Naive B cell (primary cell): Measurements from ENCODE around the gene BAHD1. TPM values are rescaled to one million over a fixed set of nuclear protein-coding genes. Genes with fewer than 3 reads are reported as not detected.

ENCODE experiments used
- ATAC-seq, 2 donors: fragments of 150-1000 bp; cut with Tn5 transposase; 2 replicates each; pipeline ENCODE4 v1.10.0; 2021; ENCODE audit warnings: low read depth in 2 of 2, mild to moderate bottlenecking in 2 of 2, moderate library complexity in 2 of 2
- DNase-seq: peaks from one replicate; pipeline ENCODE4 v3.0.0; 2022
- H3K27ac Mint-ChIP-seq, 6 donors: one replicate each; pipeline ENCODE4 v1.8.0; 2020 to 2022; ENCODE audit warnings: mild to moderate bottlenecking in 6 of 6, mixed read lengths in 6 of 6, moderate library complexity in 5 of 6, inconsistent platforms in 2 of 6
- H3K27me3 Mint-ChIP-seq, 3 donors: one replicate each; pipeline ENCODE4 v1.8.0; 2021 to 2022; ENCODE audit warnings: mixed read lengths in 3 of 3, mild to moderate bottlenecking in 1 of 3
- H3K36me3 Mint-ChIP-seq, 2 donors: one replicate each; pipeline ENCODE4 v1.8.0; 2020 to 2022; ENCODE audit warnings: mixed read lengths in 2 of 2, inconsistent platforms in 1 of 2, mild to moderate bottlenecking in 1 of 2
- H3K4me1 Mint-ChIP-seq, 3 donors: one replicate each; pipeline ENCODE4 v1.8.0; 2020 to 2022; ENCODE audit warnings: mixed read lengths in 3 of 3, inconsistent platforms in 1 of 3, mild to moderate bottlenecking in 1 of 3, moderate library complexity in 1 of 3
- H3K4me3 Mint-ChIP-seq, 8 donors: one replicate each; pipeline ENCODE4 v1.8.0; 2020 to 2022; ENCODE audit warnings: mild to moderate bottlenecking in 8 of 8, mixed read lengths in 8 of 8, moderate library complexity in 8 of 8, inconsistent platforms in 2 of 8
- H3K9me3 Mint-ChIP-seq, 7 donors: one replicate each; pipeline ENCODE4 v1.8.0; 2020 to 2022; ENCODE audit warnings: mixed read lengths in 7 of 7, mild to moderate bottlenecking in 5 of 7, inconsistent platforms in 2 of 7, moderate library complexity in 1 of 7
- polyA plus RNA-seq, 6 donors: library from polyadenylated mRNA; unstranded; fragments of 300-500 nt; fragmentation: Illumina TruSeq; gene quantifications; one replicate each; pipeline ENCODE4 v1.2.3, GENCODE V29; 2021; ENCODE audit warnings: low read depth in 6 of 6

Gene BAHD1
- polyA plus RNA-seq, 6 donors from 2014 or later, result 0.37 to 3.0 (median 1.9) TPM

- Mint-ChIP-seq H3K4me1 (no peaks in the 10 kb centered on the region), H3K27me3 (peaks cover 0 to 15% (median 5%) of the 10 kb centered on the region in 3 donors), H3K36me3 (no peaks in the 10 kb centered on the region), H3K27ac (no peak overlapping the region), H3K4me3 (no peak overlapping the region), H3K9me3 (no peaks in the 10 kb centered on the region)
- ATAC-seq, result no peak
- no peak for DNase-seq
These were observed 48.8 kb downstream of the BAHD1 start for GRCh38 chr15:40489274-40490175.

- no peak for ATAC-seq
- DNase-seq, result no peak
These were observed 52.5 kb downstream of the BAHD1 start for GRCh38 chr15:40493089-40493840.

GRCh38 chr15:40495516-40495915, 54.8 kb downstream of the BAHD1 start:
- H3K4me1 Mint-ChIP-seq, result no peaks in the 10 kb centered on the region
- no peak overlapping the region for H3K27ac Mint-ChIP-seq
- ATAC-seq (no peak), DNase-seq (no peak)
- H3K9me3 Mint-ChIP-seq, result no peaks in the 10 kb centered on the region
- H3K4me3 Mint-ChIP-seq, result no peak overlapping the region
- peaks cover 24 to 33% (median 30%) of the 10 kb centered on the region in 3 donors for H3K27me3 Mint-ChIP-seq
- no peaks in the 10 kb centered on the region for H3K36me3 Mint-ChIP-seq

More at GRCh38 chr15:40493089-40493840, 52.5 kb downstream of the BAHD1 start:
- H3K4me1 Mint-ChIP-seq, result no peaks in the 10 kb centered on the region
- H3K9me3 Mint-ChIP-seq, result no peaks in the 10 kb centered on the region
- H3K27me3 Mint-ChIP-seq, result peaks cover 15 to 25% (median 15%) of the 10 kb centered on the region in 3 donors
- no peak overlapping the region for H3K4me3 Mint-ChIP-seq
- no peak overlapping the region for H3K27ac Mint-ChIP-seq
- H3K36me3 Mint-ChIP-seq, result no peaks in the 10 kb centered on the region

GRCh38 chr15:40498418-40498817, 57.7 kb downstream of the BAHD1 start:
- Mint-ChIP-seq H3K4me1 (no peaks in the 10 kb centered on the region), H3K27me3 (peaks cover 38 to 50% (median 40%) of the 10 kb centered on the region in 3 donors), H3K9me3 (no peaks in the 10 kb centered on the region), H3K4me3 (no peak overlapping the region), H3K36me3 (no peaks in the 10 kb centered on the region), H3K27ac (peak overlapping the region in 1 of 6 donors; percentile 4)
- ATAC-seq (no peak), DNase-seq (no peak)

- DNase-seq (no peak), ATAC-seq (no peak)
- Mint-ChIP-seq H3K4me1 (no peaks in the 10 kb centered on the region), H3K4me3 (no peak overlapping the region), H3K9me3 (no peaks in the 10 kb centered on the region), H3K36me3 (no peaks in the 10 kb centered on the region), H3K27me3 (peaks cover 38 to 50% (median 39%) of the 10 kb centered on the region in 3 donors), H3K27ac (peak overlapping the region in 1 of 6 donors; percentile 59)
These were observed 58.1 kb downstream of the BAHD1 start for GRCh38 chr15:40498891-40499290.

GRCh38 chr15:40499931-40500330, 59.2 kb downstream of the BAHD1 start:
- peaks cover 29 to 53% (median 38%) of the 10 kb centered on the region in 3 donors for H3K27me3 Mint-ChIP-seq
- H3K4me3 Mint-ChIP-seq, result no peak overlapping the region
- H3K36me3 Mint-ChIP-seq, result no peaks in the 10 kb centered on the region
- H3K27ac Mint-ChIP-seq, result no peak overlapping the region
- no peaks in the 10 kb centered on the region for H3K4me1 Mint-ChIP-seq
- H3K9me3 Mint-ChIP-seq, result no peaks in the 10 kb centered on the region
- DNase-seq (no peak), ATAC-seq (no peak)

GRCh38 chr15:40500568-40501330, 60.0 kb downstream of the BAHD1 start:
- peaks cover 25 to 50% (median 40%) of the 10 kb centered on the region in 3 donors for H3K27me3 Mint-ChIP-seq
- no peak overlapping the region for H3K27ac Mint-ChIP-seq

GRCh38 chr15:40501487-40501886, 60.7 kb downstream of the BAHD1 start:
- H3K27me3 Mint-ChIP-seq, result peaks cover 29 to 50% (median 42%) of the 10 kb centered on the region in 3 donors
- DNase-seq, result no peak
- no peak for ATAC-seq
- peaks cover 1 to 2% (median 2%) of the 10 kb centered on the region in 3 donors for H3K4me1 Mint-ChIP-seq
- H3K9me3 Mint-ChIP-seq, result no peaks in the 10 kb centered on the region
- H3K4me3 Mint-ChIP-seq, result no peak overlapping the region
- no peaks in the 10 kb centered on the region for H3K36me3 Mint-ChIP-seq
- H3K27ac Mint-ChIP-seq, result no peak overlapping the region

More at GRCh38 chr15:40500568-40501330, 60.0 kb downstream of the BAHD1 start:
- Mint-ChIP-seq H3K4me1 (no peaks in the 10 kb centered on the region), H3K4me3 (no peak overlapping the region), H3K9me3 (no peaks in the 10 kb centered on the region), H3K36me3 (no peaks in the 10 kb centered on the region)
- DNase-seq (no peak), ATAC-seq (no peak)

GRCh38 chr15:40506964-40507571, 66.3 kb downstream of the BAHD1 start:
- Mint-ChIP-seq H3K9me3 (no peaks in the 10 kb centered on the region), H3K27ac (peak overlapping the region in 1 of 6 donors; percentile 71), H3K4me1 (peaks cover 25 to 33% (median 27%) of the 10 kb centered on the region in 3 donors), H3K36me3 (no peaks in the 10 kb centered on the region), H3K4me3 (peak overlapping the region; percentile 5 to 74 (median 62)), H3K27me3 (peaks cover 33 to 41% (median 34%) of the 10 kb centered on the region in 3 donors)
- DNase-seq (peak; percentile 45), ATAC-seq (peak; percentile 16 to 49)

GRCh38 chr15:40508216-40508615, 67.5 kb downstream of the BAHD1 start:
- ATAC-seq, result no peak
- no peaks in the 10 kb centered on the region for H3K9me3 Mint-ChIP-seq
- peak overlapping the region in 2 of 8 donors; percentile 57 to 68 for H3K4me3 Mint-ChIP-seq

GRCh38 chr15:40510201-40510600, 69.4 kb downstream of the BAHD1 start:
- Mint-ChIP-seq H3K9me3 (no peaks in the 10 kb centered on the region), H3K27ac (peak overlapping the region in 4 of 6 donors; percentile 67 to 95 (median 82)), H3K27me3 (peaks cover 19 to 25% (median 24%) of the 10 kb centered on the region in 3 donors), H3K4me1 (peaks cover 31 to 40% (median 32%) of the 10 kb centered on the region in 3 donors), H3K4me3 (peak overlapping the region in 7 of 8 donors; percentile 73 to 97 (median 94)), H3K36me3 (no peaks in the 10 kb centered on the region)
- DNase-seq (no peak), ATAC-seq (no peak)

More at GRCh38 chr15:40508216-40508615, 67.5 kb downstream of the BAHD1 start:
- Mint-ChIP-seq H3K27ac (no peak overlapping the region), H3K27me3 (peaks cover 23 to 34% (median 24%) of the 10 kb centered on the region in 3 donors), H3K4me1 (peaks cover 31 to 40% (median 32%) of the 10 kb centered on the region in 3 donors), H3K36me3 (no peaks in the 10 kb centered on the region)
- DNase-seq, result no peak

GRCh38 chr15:40511093-40511471, 70.3 kb downstream of the BAHD1 start:
- DNase-seq (peak; percentile 77), ATAC-seq (peak; percentile 78 to 85)
- Mint-ChIP-seq H3K4me1 (peaks cover 31 to 40% (median 32%) of the 10 kb centered on the region in 3 donors), H3K27ac (peak overlapping the region; percentile 50 to 95 (median 76)), H3K9me3 (no peaks in the 10 kb centered on the region), H3K36me3 (no peaks in the 10 kb centered on the region), H3K4me3 (peak overlapping the region; percentile 73 to 97 (median 94)), H3K27me3 (peaks cover 14 to 25% (median 16%) of the 10 kb centered on the region in 3 donors)
